ENCODE data around the gene PRMT2. TPM values are rescaled to one million over a fixed set of nuclear protein-coding genes. Genes with fewer than 3 reads are reported as not detected.

The PRMT2 gene
- total RNA-seq, 1 experiment from 2014 or later = 59.9 TPM

- peaks cover 24% of the 10 kb centered on the region for H3K36me3 ChIP-seq (replicated peaks; ENCODE audit: control insufficient read depth, insufficient read depth, low read length)
- no peak overlapping the region for H3K4me3 ChIP-seq (ENCODE audit: insufficient read depth, low read depth, low read length)
- no peaks in the 10 kb centered on the region for H3K27me3 ChIP-seq (ENCODE audit: control insufficient read depth, insufficient read depth, low read length)
- DNase-seq = no peak
Observed at GRCh38 chr21:46643379-46644177, 8.1 kb downstream of the PRMT2 start.

- no peak for DNase-seq
- no peak overlapping the region for H3K4me3 ChIP-seq (ENCODE audit: insufficient read depth, low read depth, low read length)
- H3K27me3 ChIP-seq (ENCODE audit: control insufficient read depth, insufficient read depth, low read length) = no peaks in the 10 kb centered on the region
- peaks cover 33% of the 10 kb centered on the region for H3K36me3 ChIP-seq (replicated peaks; ENCODE audit: control insufficient read depth, insufficient read depth, low read length)
Observed at GRCh38 chr21:46645840-46646239, 10.4 kb downstream of the PRMT2 start.

GRCh38 chr21:46646541-46647154 lies 11.2 kb downstream of the PRMT2 start:
- Histone ChIP-seq H3K4me3 (ENCODE audit: insufficient read depth, low read depth, low read length) (no peak overlapping the region), H3K27me3 (ENCODE audit: control insufficient read depth, insufficient read depth, low read length) (no peaks in the 10 kb centered on the region), H3K36me3 (replicated peaks; ENCODE audit: control insufficient read depth, insufficient read depth, low read length) (peaks cover 31% of the 10 kb centered on the region)
- no peak for DNase-seq

- H3K36me3 ChIP-seq (replicated peaks; ENCODE audit: control insufficient read depth, insufficient read depth, low read length) = peaks cover 33% of the 10 kb centered on the region
- H3K4me3 ChIP-seq (ENCODE audit: insufficient read depth, low read depth, low read length) = no peak overlapping the region
- H3K27me3 ChIP-seq (ENCODE audit: control insufficient read depth, insufficient read depth, low read length) = no peaks in the 10 kb centered on the region
- no peak for DNase-seq
Observed at GRCh38 chr21:46648539-46648938, 13.1 kb downstream of the PRMT2 start.

- DNase-seq = no peak
- Histone ChIP-seq H3K4me3 (ENCODE audit: insufficient read depth, low read depth, low read length) (no peak overlapping the region), H3K36me3 (replicated peaks; ENCODE audit: control insufficient read depth, insufficient read depth, low read length) (peaks cover 29% of the 10 kb centered on the region), H3K27me3 (ENCODE audit: control insufficient read depth, insufficient read depth, low read length) (no peaks in the 10 kb centered on the region)
Observed at GRCh38 chr21:46649356-46649755, 13.9 kb downstream of the PRMT2 start.

- DNase-seq = no peak
- Histone ChIP-seq H3K4me3 (ENCODE audit: insufficient read depth, low read depth, low read length) (no peak overlapping the region), H3K27me3 (ENCODE audit: control insufficient read depth, insufficient read depth, low read length) (no peaks in the 10 kb centered on the region), H3K36me3 (replicated peaks; ENCODE audit: control insufficient read depth, insufficient read depth, low read length) (peaks cover 24% of the 10 kb centered on the region)
Observed at GRCh38 chr21:46650476-46651098, 15.1 kb downstream of the PRMT2 start.

GRCh38 chr21:46651121-46651520 lies 15.6 kb downstream of the PRMT2 start:
- H3K36me3 ChIP-seq (replicated peaks; ENCODE audit: control insufficient read depth, insufficient read depth, low read length) = peaks cover 22% of the 10 kb centered on the region
- no peak for DNase-seq
- no peaks in the 10 kb centered on the region for H3K27me3 ChIP-seq (ENCODE audit: control insufficient read depth, insufficient read depth, low read length)
- no peak overlapping the region for H3K4me3 ChIP-seq (ENCODE audit: insufficient read depth, low read depth, low read length)

GRCh38 chr21:46655230-46655629 lies 19.8 kb downstream of the PRMT2 start:
- H3K36me3 ChIP-seq (replicated peaks; ENCODE audit: control insufficient read depth, insufficient read depth, low read length) = peaks cover 8% of the 10 kb centered on the region

GRCh38 chr21:46656820-46657219 lies 21.3 kb downstream of the PRMT2 start:
- Histone ChIP-seq H3K4me3 (ENCODE audit: insufficient read depth, low read depth, low read length) (no peak overlapping the region), H3K36me3 (replicated peaks; ENCODE audit: control insufficient read depth, insufficient read depth, low read length) (peaks cover 6% of the 10 kb centered on the region), H3K27me3 (ENCODE audit: control insufficient read depth, insufficient read depth, low read length) (no peaks in the 10 kb centered on the region)
- DNase-seq = no peak

More at GRCh38 chr21:46655230-46655629, 19.8 kb downstream of the PRMT2 start:
- DNase-seq = no peak
- no peaks in the 10 kb centered on the region for H3K27me3 ChIP-seq (ENCODE audit: control insufficient read depth, insufficient read depth, low read length)
- H3K4me3 ChIP-seq (ENCODE audit: insufficient read depth, low read depth, low read length) = no peak overlapping the region

GRCh38 chr21:46660505-46660904 lies 25.0 kb downstream of the PRMT2 start:
- H3K36me3 ChIP-seq (replicated peaks; ENCODE audit: control insufficient read depth, insufficient read depth, low read length) = peaks cover 1% of the 10 kb centered on the region

GRCh38 chr21:46661211-46661625 lies 25.7 kb downstream of the PRMT2 start:
- H3K36me3 ChIP-seq (replicated peaks; ENCODE audit: control insufficient read depth, insufficient read depth, low read length) = peaks cover 1% of the 10 kb centered on the region
- peak; percentile 98 for DNase-seq
- no peaks in the 10 kb centered on the region for H3K27me3 ChIP-seq (ENCODE audit: control insufficient read depth, insufficient read depth, low read length)
- peak overlapping the region; percentile 14; the same call in 1 of the 2 replicates for H3K4me3 ChIP-seq (ENCODE audit: insufficient read depth, low read depth, low read length)

More at GRCh38 chr21:46660505-46660904, 25.0 kb downstream of the PRMT2 start:
- Histone ChIP-seq H3K27me3 (ENCODE audit: control insufficient read depth, insufficient read depth, low read length) (no peaks in the 10 kb centered on the region), H3K4me3 (ENCODE audit: insufficient read depth, low read depth, low read length) (no peak overlapping the region)
- peak; percentile 46 for DNase-seq

GRCh38 chr21:46661642-46662366 lies 26.3 kb downstream of the PRMT2 start:
- Histone ChIP-seq H3K4me3 (ENCODE audit: insufficient read depth, low read depth, low read length) (peak overlapping the region; percentile 14; the same call in 1 of the 2 replicates), H3K27me3 (ENCODE audit: control insufficient read depth, insufficient read depth, low read length) (no peaks in the 10 kb centered on the region), H3K36me3 (replicated peaks; ENCODE audit: control insufficient read depth, insufficient read depth, low read length) (peaks cover 1% of the 10 kb centered on the region)
- peak; percentile 72 for DNase-seq

GRCh38 chr21:46662367-46662654 lies 26.8 kb downstream of the PRMT2 start:
- H3K27me3 ChIP-seq (ENCODE audit: control insufficient read depth, insufficient read depth, low read length) = peaks cover 4% of the 10 kb centered on the region; the same call in 1 of the 2 replicates
- no peak for DNase-seq
- H3K36me3 ChIP-seq (replicated peaks; ENCODE audit: control insufficient read depth, insufficient read depth, low read length) = peaks cover 1% of the 10 kb centered on the region
- H3K4me3 ChIP-seq (ENCODE audit: insufficient read depth, low read depth, low read length) = no peak overlapping the region

- Histone ChIP-seq H3K27me3 (ENCODE audit: control insufficient read depth, insufficient read depth, low read length) (peaks cover 10% of the 10 kb centered on the region), H3K36me3 (replicated peaks; ENCODE audit: control insufficient read depth, insufficient read depth, low read length) (peaks cover 1% of the 10 kb centered on the region), H3K4me3 (ENCODE audit: insufficient read depth, low read depth, low read length) (no peak overlapping the region)
- DNase-seq = no peak
Observed at GRCh38 chr21:46662765-46663500, 27.5 kb downstream of the PRMT2 start.
